Measurements from ENCODE around the gene COBL. TPM values are rescaled to one million over a fixed set of nuclear protein-coding genes. Genes with fewer than 3 reads are reported as not detected.

Gene COBL
- total RNA-seq, 3 donors from 2014 or later (not counting 1 experiment from before 2014, with no cell fraction given), result not detected

- H3K4me1 ChIP-seq (ENCODE audit: control insufficient read depth, insufficient read depth, low read length), result no peaks in the 10 kb centered on the region
- Mint-ChIP-seq H3K9me3 (peaks cover 2% of the 10 kb centered on the region in 2 donors), H3K4me1 (no peaks in the 10 kb centered on the region), H3K4me3 (no peak overlapping the region), H3K36me3 (no peaks in the 10 kb centered on the region), H3K27ac (no peak overlapping the region), H3K27me3 (ENCODE audit: low read depth in 2 of 2) (no peaks in the 10 kb centered on the region)
- H3K27ac ChIP-seq (ENCODE audit: low read length), result no peak overlapping the region
- no peaks in the 10 kb centered on the region for H3K9me3 ChIP-seq (ENCODE audit: control insufficient read depth, insufficient read depth, low read length)
- intact Hi-C loops (cut with micrococcal nuclease), result no loop called here
- no peaks in the 10 kb centered on the region for H3K36me3 ChIP-seq (ENCODE audit: control insufficient read depth, insufficient read depth, low read length)
- no peak for DNase-seq
- ATAC-seq, result no peak
- TF ChIP-seq, protein P1, sequence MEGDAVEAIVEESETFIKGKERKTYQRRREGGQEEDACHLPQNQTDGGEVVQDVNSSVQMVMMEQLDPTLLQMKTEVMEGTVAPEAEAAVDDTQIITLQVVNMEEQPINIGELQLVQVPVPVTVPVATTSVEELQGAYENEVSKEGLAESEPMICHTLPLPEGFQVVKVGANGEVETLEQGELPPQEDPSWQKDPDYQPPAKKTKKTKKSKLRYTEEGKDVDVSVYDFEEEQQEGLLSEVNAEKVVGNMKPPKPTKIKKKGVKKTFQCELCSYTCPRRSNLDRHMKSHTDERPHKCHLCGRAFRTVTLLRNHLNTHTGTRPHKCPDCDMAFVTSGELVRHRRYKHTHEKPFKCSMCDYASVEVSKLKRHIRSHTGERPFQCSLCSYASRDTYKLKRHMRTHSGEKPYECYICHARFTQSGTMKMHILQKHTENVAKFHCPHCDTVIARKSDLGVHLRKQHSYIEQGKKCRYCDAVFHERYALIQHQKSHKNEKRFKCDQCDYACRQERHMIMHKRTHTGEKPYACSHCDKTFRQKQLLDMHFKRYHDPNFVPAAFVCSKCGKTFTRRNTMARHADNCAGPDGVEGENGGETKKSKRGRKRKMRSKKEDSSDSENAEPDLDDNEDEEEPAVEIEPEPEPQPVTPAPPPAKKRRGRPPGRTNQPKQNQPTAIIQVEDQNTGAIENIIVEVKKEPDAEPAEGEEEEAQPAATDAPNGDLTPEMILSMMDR (IDR thresholded peaks at IDR 0.05), result no peak
- WGBS (ENCODE audit: insufficient coverage), result 89% methylated on average over 7 of the region's 8 CpGs
- no peaks in the 10 kb centered on the region for H3K27me3 ChIP-seq (ENCODE audit: control insufficient read depth, insufficient read depth, low read length)
- no peak overlapping the region for H3K4me3 ChIP-seq (ENCODE audit: low read length)
Measured at GRCh38 chr7:51111241-51111940, 205.2 kb downstream of the COBL start.

GRCh38 chr7:51108134-51108533 is 208.5 kb downstream of the COBL start:
- H3K4me3 ChIP-seq (ENCODE audit: low read length), result no peak overlapping the region
- Mint-ChIP-seq H3K36me3 (no peaks in the 10 kb centered on the region), H3K4me1 (no peaks in the 10 kb centered on the region), H3K27ac (no peak overlapping the region), H3K9me3 (no peaks in the 10 kb centered on the region), H3K27me3 (ENCODE audit: low read depth in 2 of 2) (no peaks in the 10 kb centered on the region), H3K4me3 (no peak overlapping the region)
- TF ChIP-seq, protein P1 (IDR thresholded peaks at IDR 0.05), result no peak
- H3K4me1 ChIP-seq (ENCODE audit: control insufficient read depth, insufficient read depth, low read length), result no peaks in the 10 kb centered on the region
- no peaks in the 10 kb centered on the region for H3K27me3 ChIP-seq (ENCODE audit: control insufficient read depth, insufficient read depth, low read length)
- intact Hi-C loops (cut with micrococcal nuclease), result no loop called here
- H3K27ac ChIP-seq (ENCODE audit: low read length), result no peak overlapping the region
- ATAC-seq (no peak), DNase-seq (no peak)
- no peaks in the 10 kb centered on the region for H3K36me3 ChIP-seq (ENCODE audit: control insufficient read depth, insufficient read depth, low read length)
- WGBS (ENCODE audit: insufficient coverage), result 83% methylated on average over 8 of the region's 8 CpGs
- no peaks in the 10 kb centered on the region for H3K9me3 ChIP-seq (ENCODE audit: control insufficient read depth, insufficient read depth, low read length)

GRCh38 chr7:51104278-51104677 is 212.3 kb downstream of the COBL start:
- H3K27ac Mint-ChIP-seq, result no peak overlapping the region

More at GRCh38 chr7:51104278-51104677, 212.3 kb downstream of the COBL start:
- Mint-ChIP-seq H3K4me1 (no peaks in the 10 kb centered on the region), H3K36me3 (no peaks in the 10 kb centered on the region), H3K4me3 (no peak overlapping the region), H3K27me3 (ENCODE audit: low read depth in 2 of 2) (peaks cover 0 to 12% of the 10 kb centered on the region in 2 donors), H3K9me3 (no peaks in the 10 kb centered on the region)
- no peaks in the 10 kb centered on the region for H3K27me3 ChIP-seq (ENCODE audit: control insufficient read depth, insufficient read depth, low read length)
- no peaks in the 10 kb centered on the region for H3K4me1 ChIP-seq (ENCODE audit: control insufficient read depth, insufficient read depth, low read length)
- no peak overlapping the region for H3K27ac ChIP-seq (ENCODE audit: low read length)
- no peaks in the 10 kb centered on the region for H3K9me3 ChIP-seq (ENCODE audit: control insufficient read depth, insufficient read depth, low read length)
- DNase-seq, result no peak
- TF ChIP-seq, protein P1 (IDR thresholded peaks at IDR 0.05), result no peak
- intact Hi-C loops (cut with micrococcal nuclease), result no loop called here
- WGBS (ENCODE audit: insufficient coverage), result 60% methylated on average over 2 of the region's 3 CpGs
- no peak overlapping the region for H3K4me3 ChIP-seq (ENCODE audit: low read length)
- ATAC-seq, result no peak
- no peaks in the 10 kb centered on the region for H3K36me3 ChIP-seq (ENCODE audit: control insufficient read depth, insufficient read depth, low read length)

All from natural killer cell (primary cell).